GM18505 (cell line): Measurements from ENCODE around the gene TRIP4.
"Not testable (repeated sequence)": the region's sequence is repeated elsewhere in the genome, so short reads cannot be mapped to it uniquely, and the experiment has no call there.

Experiments used
- ATAC-seq: cut with Tn5 transposase; IDR thresholded peaks from one replicate; pipeline ENCODE4 v1.9.1; 2021; ENCODE audit not compliant: unreplicated experiment
- POLR2A ChIP-seq: IDR thresholded peaks from 4 replicates; pipeline ENCODE4 v1.6.1; 2011; ENCODE audit warnings: borderline replicate concordance; ENCODE audit not compliant: insufficient read depth, insufficient read length; ENCODE audit errors: extremely low read depth

Gene TRIP4

DNA sequence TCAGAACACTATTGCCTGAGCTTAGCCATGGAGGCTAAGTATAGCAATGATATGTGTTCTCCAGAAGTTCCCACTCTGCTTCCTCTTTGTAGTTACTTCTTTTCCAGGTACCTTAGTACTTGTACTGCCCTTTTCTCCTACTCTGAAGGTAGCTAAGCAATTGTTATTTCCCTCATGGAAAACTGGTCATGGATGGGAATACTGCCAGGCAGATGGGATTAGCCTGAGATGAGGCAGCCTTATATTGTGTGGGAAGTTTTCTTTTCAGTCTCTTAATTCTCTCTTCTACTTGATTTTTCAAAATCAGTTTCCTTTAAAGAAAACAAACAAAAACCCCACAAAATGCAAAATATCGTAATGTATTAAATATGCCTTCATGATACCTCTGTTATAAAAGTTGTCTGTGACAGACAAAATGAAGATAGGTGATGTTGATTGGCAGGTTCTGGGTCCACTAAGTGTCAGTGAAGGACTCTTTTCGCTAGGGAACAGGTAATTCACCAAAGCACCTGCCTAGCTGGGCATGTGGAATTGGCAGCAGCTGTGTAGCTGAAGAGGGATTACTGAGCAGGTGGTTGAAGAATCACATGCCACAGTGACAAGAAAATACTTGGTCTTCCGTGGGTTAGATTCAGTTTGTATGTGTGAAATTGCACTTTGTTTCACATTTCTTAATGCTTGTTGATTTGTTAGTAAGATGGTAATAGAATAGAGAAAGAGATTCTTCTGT, 76.8 kb downstream of the TRIP4 start:
- TF ChIP-seq POLR2A = no peak
- no peak for ATAC-seq

DNA sequence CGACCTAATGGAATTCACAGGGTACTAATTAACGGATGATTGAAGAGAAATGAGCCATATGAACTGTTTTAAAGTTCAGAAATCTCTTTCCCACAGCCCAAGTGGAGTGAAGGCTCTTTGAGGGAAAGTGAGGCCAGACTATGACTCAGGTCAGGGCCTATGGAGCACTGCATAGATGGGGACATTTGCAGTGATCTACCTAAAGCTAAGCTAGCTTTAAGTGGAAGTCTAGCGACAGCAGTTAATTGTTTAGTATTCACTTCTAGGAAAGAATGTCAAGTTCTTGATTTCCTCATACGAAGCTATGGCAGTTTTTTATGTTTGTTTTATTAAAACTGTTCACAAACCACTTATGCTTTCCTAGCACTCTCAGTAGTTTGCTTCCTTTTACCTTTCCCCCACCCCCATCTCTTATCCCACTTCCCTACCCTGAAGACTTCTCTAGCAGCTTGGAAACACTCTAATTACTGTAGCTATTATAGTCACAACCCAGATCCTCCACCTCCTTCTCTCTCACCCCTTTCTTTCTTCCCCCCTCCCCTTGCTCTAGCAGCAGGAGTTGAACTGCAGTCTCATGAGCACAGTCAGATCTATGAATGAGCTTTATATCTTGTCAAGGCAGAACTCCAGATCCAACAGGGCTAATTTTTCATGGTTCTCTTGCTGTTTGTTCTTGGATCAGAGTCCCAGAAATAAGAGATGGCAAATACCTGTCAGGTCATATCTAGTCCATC, 78.9 kb downstream of the TRIP4 start:
- no peak for ATAC-seq
- TF ChIP-seq POLR2A = no peak

- no peak for ATAC-seq
- TF ChIP-seq POLR2A = no peak
Observed at GRCh38 chr15:64472161-64472560, 84.5 kb downstream of the TRIP4 start.

DNA sequence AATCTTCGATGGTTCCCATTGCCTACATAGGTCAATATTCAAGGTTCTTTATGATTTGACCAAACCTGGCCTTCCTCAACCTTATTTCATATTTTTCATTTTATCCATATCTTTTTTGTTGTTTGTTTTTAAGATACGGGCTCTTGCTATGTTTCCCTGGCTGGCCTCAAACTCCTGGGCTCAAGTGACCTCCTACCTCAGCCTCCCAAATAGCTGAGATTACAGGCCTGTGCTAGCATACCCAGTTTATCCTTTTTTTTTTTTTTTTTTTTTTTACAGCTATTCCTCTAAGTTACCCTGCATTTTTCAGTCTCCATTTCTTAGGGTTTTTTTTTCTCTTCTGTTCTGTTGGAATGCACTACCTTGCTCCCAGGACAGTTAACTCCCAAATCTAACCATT, 87.2 kb downstream of the TRIP4 start:
- ATAC-seq = no peak
- no peak for TF ChIP-seq POLR2A

DNA sequence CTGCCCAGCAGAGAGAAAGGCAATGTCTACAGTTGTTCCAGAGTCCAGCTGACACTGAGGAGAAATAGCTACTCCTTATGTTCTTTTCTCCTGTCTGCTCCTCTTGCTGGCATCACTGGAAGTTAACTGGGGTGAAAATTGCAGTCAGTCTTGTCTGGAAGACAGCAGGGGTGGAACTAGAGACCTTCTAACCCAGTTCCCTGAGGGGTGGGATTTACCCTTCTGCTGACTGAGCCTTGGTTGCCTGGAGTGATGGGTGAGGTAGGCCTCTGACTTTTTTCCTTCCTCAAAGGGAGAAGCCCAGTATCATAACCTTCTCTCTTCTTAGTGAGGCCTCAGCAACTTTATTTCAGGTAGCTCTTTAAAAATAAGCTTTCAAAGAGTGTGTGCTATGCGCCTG, 88.9 kb downstream of the TRIP4 start:
- no peak for TF ChIP-seq POLR2A
- ATAC-seq = no peak

DNA sequence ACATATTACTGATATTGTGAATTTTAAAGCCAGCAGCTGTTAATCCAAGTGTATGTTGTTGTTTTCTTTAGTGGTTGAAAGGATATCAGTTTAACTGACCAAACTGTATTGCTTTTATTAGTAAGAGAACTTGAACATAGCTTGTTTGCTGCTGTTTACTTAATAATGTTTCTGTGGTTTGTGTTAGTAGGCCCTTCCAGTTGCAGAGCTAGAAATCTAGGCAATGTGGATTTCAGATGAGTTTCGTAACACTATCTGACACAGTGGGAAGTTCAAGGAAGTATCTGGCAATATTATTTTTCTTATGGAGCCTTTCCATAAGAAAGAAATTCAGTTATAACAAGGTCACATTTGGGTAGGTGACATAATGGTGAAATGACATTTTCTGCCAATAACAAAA, 91.2 kb downstream of the TRIP4 start:
- TF ChIP-seq POLR2A = no peak
- ATAC-seq = no peak

DNA sequence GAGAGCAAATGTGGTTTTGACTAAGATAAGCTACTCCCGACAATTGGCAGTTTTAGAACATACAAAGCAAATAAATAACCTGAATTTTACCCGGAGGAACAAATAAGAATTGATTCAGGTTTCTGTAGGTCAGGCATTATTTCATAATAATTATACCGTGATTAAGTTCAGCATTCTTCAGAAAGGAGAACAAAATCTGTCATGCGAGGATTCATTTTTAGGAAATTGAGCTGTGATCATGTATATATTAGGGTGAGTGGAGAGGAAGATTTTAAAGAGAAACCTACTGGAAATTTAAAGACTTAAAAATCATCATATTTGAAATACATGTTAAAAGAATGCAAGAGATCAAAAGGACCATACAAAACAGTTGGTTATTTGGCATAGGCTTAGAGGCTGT, 93.3 kb downstream of the TRIP4 start:
- no peak for ATAC-seq
- no peak for TF ChIP-seq POLR2A

DNA sequence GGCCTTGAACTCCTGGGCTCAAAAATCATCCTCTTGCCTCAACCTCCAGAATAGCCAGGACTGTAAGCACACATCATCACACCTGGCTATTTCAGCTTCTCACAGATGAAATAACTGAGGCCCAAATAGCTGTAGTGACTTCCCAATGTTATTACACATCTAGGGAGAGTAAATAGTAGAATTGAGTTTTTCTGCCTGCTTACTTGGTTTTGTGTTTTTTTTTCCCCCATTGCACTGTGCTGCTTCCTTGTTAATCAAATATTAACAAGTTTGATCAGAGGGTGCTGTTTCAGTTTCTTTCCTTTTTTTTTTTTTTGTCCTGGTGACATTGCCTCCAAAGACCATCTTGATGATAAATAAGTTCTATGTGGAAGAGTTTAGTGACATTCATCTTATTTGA, 96.1 kb downstream of the TRIP4 start:
- ATAC-seq = no peak
- TF ChIP-seq POLR2A = no peak

- no peak for ATAC-seq
- no peak for TF ChIP-seq POLR2A
Observed at GRCh38 chr15:64485796-64486195, 98.2 kb downstream of the TRIP4 start.

- ATAC-seq = no peak
- no peak for TF ChIP-seq POLR2A
Observed at GRCh38 chr15:64490598-64491259, 103.1 kb downstream of the TRIP4 start.

- ATAC-seq = no peak
- TF ChIP-seq POLR2A = no peak
Observed at GRCh38 chr15:64493641-64494040, 106.0 kb downstream of the TRIP4 start.

DNA sequence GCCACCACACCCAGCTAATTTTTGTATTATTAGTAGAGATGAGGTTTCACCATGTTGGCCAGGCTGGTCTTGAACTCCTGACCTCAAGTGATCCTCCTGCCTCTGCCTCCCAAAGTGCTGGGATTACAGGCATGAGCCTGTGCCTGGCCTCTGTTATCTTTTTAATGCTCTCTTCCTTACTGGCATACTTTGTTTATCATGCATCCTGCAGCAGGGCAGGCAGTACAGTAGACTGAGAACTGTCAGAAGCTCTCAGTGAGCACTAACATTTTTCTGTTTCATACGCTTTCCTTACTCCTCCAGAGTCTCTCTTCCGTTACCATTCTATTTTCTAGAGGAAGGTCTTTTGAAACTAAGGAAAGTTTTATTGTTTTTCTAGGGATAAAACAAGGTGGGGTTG, 108.3 kb downstream of the TRIP4 start:
- ATAC-seq = not testable (repeated sequence)

DNA sequence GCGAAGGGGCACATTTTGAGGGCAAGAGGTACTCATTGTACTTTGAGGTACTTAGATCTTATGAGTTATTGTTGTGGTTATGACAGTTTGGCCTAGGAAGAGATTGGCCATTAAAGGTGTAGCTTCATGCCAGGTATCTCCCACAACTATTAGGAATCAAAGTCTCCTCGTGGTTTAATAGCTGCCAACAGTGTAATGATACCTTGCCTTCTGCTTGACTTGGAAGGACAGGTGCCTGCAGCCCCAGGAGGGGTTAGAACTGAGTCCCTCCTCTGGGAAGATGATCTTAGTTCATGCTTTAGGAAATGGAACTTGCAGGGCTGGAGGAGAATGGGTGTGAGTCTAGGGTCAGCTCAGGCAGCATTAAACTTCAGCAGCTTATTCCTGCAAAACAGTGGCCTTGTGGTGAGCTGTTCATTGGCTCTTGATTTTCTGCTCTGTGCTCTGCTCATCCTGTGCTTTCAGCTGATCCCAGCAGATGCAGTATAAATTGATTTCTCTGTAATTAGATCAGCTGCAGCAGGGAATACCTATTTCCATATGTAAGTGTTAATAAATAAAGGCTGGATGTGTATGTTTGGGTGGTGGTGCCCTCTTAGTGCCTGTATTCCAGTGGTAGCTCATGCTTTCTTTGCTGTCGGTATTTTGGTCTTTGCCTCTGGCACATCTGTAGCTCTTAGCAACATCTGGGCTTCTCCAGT, 113.2 kb downstream of the TRIP4 start:
- ATAC-seq = no peak
- no peak for TF ChIP-seq POLR2A
